ENCODE data around the gene APOC3. TPM values are rescaled to one million over a fixed set of nuclear protein-coding genes. Genes with fewer than 3 reads are reported as not detected.

Gene APOC3
- total RNA-seq, 1 experiment from 2014 or later, result 3.5 TPM

GRCh38 chr11:116856423-116856822 is 26.7 kb downstream of the APOC3 start:
- Histone ChIP-seq H4K20me1 (ENCODE audit: insufficient read depth) (no peaks in the 10 kb centered on the region), H3K4me1 (ENCODE audit: control insufficient read depth in 1 of 2, insufficient read depth in 2 of 2, low read length in 2 of 2) (peaks cover 0 to 21% of the 10 kb centered on the region in 2 experiments; a peak in 2 of 4 replicates), H3K9me2 (ENCODE audit: insufficient read depth) (no peaks in the 10 kb centered on the region), H3K9ac (ENCODE audit: low read length) (no peak overlapping the region), H3K9me3 (ENCODE audit: control insufficient read depth in 1 of 2, insufficient read depth in 1 of 2, low read depth in 1 of 2, low read length in 2 of 2) (no peaks in the 10 kb centered on the region), H3K4me3 (replicated peaks in 1 of 2; ENCODE audit: low read depth in 1 of 2, low read length in 2 of 2) (no peak overlapping the region), H3K27me3 (ENCODE audit: insufficient read depth, low read length) (no peaks in the 10 kb centered on the region), H3K79me2 (ENCODE audit: insufficient read depth, low read length) (no peaks in the 10 kb centered on the region), H2AFZ (ENCODE audit: low read depth, low read length, poor library complexity, severe bottlenecking) (no peak overlapping the region), H3K36me3 (ENCODE audit: control insufficient read depth in 1 of 2, insufficient read depth in 2 of 2, low read length in 2 of 2) (no peaks in the 10 kb centered on the region; a peak in 1 of 4 replicates), H3K27ac (ENCODE audit: low read depth, low read length) (no peak overlapping the region), H3K4me2 (ENCODE audit: low read length) (no peak overlapping the region)
- no peak for ATAC-seq
- BruUV-seq (replicated peaks), result no TSS peak
- no peak for TF ChIP-seq FOSL1 (IDR thresholded peaks at IDR 0.05; ENCODE audit: low read depth)
- TF ChIP-seq POLR2AphosphoS5 (IDR thresholded peaks at IDR 0.05; ENCODE audit: low read depth, low read length), result no peak
- no peak for TF ChIP-seq SIN3A (IDR thresholded peaks at IDR 0.05; ENCODE audit: low read depth)
- no peak for TF ChIP-seq ATF3 (IDR thresholded peaks at IDR 0.05)
- no peak for TF ChIP-seq CBX3 (IDR thresholded peaks at IDR 0.05; ENCODE audit: low read depth)
- TF ChIP-seq REST (IDR thresholded peaks at IDR 0.05; ENCODE audit: low read depth), result no peak
- TF ChIP-seq CTCF (IDR thresholded peaks at IDR 0.05 in 2 of 3, conservative IDR thresholded peaks at IDR 0.05 in 1 of 3; ENCODE audit: borderline replicate concordance in 1 of 3, insufficient read depth in 1 of 3, low read depth in 2 of 3, low read length in 2 of 3), result no peak
- TF ChIP-seq ELF1 (IDR thresholded peaks at IDR 0.05; ENCODE audit: borderline replicate concordance, low read depth), result no peak
- TF ChIP-seq CEBPB (IDR thresholded peaks at IDR 0.05; ENCODE audit: low read depth), result no peak
- TF ChIP-seq YY1 (IDR thresholded peaks at IDR 0.05; ENCODE audit: extremely low read depth, insufficient replicate concordance, low read depth, low read length), result no peak
- TF ChIP-seq MAX (IDR thresholded peaks at IDR 0.05), result no peak
- TF ChIP-seq ZBTB33 (IDR thresholded peaks at IDR 0.05; ENCODE audit: extremely low read depth, insufficient replicate concordance, low read length), result no peak
- TF ChIP-seq ZFX (IDR thresholded peaks at IDR 0.05), result no peak
- no peak for TF ChIP-seq TCF7L2 (IDR thresholded peaks at IDR 0.05; ENCODE audit: borderline replicate concordance, extremely low read depth, insufficient read depth, insufficient read length)
- no peak for TF ChIP-seq EZH2 (IDR thresholded peaks at IDR 0.05)
- DNase-seq (ENCODE audit: low read depth, low spot score), result no peak
- ChIA-PET CTCF (no interaction called here), RAD21 (ENCODE audit: low non-redundant PET in 1 of 2, low total read pairs in 2 of 2, uncharacterized antibody in 2 of 2, unreplicated experiment in 2 of 2) (no interaction called here), POLR2A (no interaction called here)
- intact Hi-C loops (cut with micrococcal nuclease), result no loop called here

Data from HCT116 (cell line).